NCI-H2171 treated with DMSO at 0.1 percent for 48 hours (cell line): Measurements from ENCODE around the gene ABCC3.
"Not testable (repeated sequence)": the region's sequence is repeated elsewhere in the genome, so short reads cannot be mapped to it uniquely, and the experiment has no call there.

Source experiments
- DNase-seq: peaks from one replicate; lab custom pipeline; 2025; lab: John Stamatoyannopoulos, UW

The ABCC3 gene

GRCh38 chr17:50666316-50666715 lies 31.6 kb downstream of the ABCC3 start:
- DNase-seq, result no peak

GRCh38 chr17:50667259-50668024 lies 32.8 kb downstream of the ABCC3 start:
- DNase-seq, result no peak

GRCh38 chr17:50668025-50668837 lies 33.5 kb downstream of the ABCC3 start:
- no peak for DNase-seq

- DNase-seq, result no peak
Measured at GRCh38 chr17:50668838-50669581, 34.3 kb downstream of the ABCC3 start.

DNA sequence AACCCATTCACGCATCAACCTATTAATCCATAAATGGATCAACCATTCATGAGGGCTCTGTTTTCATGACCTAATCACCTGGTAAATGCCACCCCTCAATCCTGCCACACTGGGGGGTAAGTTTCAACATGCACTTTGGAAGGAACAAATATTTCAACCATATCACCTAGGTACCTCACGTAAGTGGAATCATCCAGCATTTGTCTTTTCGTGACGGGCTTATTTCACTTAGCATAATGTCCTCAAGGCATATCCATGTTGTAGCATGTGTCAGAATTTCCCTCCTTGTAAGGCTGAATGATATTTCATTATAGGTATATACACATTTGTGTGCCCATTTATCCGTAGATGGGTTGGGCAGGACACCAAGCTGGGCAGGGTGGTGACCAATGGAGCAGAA lies 37.4 kb downstream of the ABCC3 start:
- no peak for DNase-seq

DNA sequence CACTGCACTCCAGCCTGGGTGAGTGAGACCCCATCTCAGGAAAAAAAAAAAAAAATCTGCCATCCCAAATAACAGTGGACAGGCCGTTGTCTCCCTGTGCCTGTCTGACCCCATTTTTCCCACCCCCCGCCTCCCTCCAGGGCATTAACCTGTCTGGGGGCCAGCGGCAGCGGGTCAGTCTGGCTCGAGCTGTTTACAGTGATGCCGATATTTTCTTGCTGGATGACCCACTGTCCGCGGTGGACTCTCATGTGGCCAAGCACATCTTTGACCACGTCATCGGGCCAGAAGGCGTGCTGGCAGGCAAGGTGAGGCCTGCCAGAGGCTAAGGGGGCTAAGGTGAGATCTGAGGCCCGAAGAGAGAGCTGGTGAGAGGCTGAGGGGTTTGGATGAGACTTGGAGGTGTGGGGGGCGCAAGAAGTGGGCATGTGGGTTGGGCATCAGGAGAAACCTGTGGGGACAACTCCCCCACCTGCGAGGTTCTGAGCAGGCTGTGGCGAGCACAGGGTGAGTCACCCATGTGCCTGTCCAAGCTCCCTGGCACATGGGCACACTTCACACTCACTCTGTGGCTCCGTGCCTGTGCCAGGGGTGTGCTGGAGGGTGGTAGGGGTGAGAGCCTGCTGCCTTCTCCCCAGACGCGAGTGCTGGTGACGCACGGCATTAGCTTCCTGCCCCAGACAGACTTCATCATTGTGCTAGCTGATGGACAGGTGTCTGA lies 38.3 kb downstream of the ABCC3 start:
- DNase-seq, result no peak

DNA sequence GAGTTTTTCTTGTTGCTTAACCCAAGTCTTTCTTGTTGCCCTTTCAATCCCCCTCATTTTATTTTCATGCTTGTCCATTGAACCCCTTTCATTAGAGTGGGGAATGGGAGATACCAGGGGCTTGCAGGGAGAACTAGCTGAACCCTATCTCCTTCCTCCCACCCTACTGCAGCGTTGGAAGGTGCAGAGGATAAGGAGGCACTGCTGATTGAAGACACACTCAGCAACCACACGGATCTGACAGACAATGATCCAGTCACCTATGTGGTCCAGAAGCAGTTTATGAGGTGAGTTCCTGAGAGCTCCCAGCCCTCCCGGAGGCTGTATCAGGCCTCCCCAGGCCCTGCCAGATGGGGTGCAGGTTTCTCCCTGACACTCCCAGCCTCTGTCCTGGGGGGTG lies 40.5 kb downstream of the ABCC3 start:
- no peak for DNase-seq

DNA sequence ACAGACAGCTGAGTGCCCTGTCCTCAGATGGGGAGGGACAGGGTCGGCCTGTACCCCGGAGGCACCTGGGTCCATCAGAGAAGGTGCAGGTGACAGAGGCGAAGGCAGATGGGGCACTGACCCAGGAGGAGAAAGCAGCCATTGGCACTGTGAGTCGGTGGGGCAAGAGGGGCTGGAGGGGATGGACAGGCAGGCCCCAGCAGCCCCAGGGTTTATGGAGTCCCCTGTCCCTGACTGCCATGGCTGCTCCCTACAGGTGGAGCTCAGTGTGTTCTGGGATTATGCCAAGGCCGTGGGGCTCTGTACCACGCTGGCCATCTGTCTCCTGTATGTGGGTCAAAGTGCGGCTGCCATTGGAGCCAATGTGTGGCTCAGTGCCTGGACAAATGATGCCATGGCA lies 40.9 kb downstream of the ABCC3 start:
- peak; percentile 13 for DNase-seq

- DNase-seq, result no peak
Measured at GRCh38 chr17:50676065-50676975, 41.6 kb downstream of the ABCC3 start.

DNA sequence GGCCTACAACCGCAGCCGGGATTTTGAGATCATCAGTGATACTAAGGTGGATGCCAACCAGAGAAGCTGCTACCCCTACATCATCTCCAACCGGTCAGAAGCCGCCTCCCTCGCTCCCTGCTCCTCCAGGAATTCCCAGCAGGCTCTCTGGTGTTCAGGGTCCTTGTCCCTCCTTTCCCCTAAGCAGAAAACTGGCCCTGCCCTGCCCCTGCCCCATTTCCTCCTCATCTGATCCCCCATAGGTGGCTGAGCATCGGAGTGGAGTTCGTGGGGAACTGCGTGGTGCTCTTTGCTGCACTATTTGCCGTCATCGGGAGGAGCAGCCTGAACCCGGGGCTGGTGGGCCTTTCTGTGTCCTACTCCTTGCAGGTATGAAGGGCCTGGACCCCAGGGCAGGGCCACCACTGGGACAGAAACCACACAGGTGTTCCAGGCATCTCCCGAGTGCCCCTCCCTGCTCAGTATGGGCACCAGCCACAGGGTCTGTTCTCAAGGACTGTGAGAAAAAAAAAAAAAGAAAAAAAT lies 43.2 kb downstream of the ABCC3 start:
- no peak for DNase-seq

- no peak for DNase-seq
Measured at GRCh38 chr17:50679008-50679544, 44.4 kb downstream of the ABCC3 start.

DNA sequence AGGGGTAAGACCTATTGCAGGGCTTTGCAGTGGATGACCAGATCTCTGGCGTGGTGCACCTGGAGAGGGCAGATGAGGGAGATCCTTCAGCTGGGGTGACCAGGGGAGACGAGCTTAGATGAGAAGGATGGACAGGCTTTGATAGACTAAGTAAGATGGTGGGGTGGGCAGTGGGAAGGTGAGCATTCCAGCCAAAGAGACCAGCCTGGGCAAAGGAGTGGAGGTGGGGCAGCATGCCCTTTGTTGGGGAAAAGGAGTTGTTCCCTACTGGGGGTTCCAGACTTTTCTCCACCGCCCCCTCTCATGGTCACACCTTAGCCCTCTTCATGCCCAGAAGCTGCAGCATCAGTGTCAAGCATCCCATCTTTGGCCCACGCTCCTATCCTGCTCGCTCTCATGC lies 45.4 kb downstream of the ABCC3 start:
- no peak for DNase-seq

DNA sequence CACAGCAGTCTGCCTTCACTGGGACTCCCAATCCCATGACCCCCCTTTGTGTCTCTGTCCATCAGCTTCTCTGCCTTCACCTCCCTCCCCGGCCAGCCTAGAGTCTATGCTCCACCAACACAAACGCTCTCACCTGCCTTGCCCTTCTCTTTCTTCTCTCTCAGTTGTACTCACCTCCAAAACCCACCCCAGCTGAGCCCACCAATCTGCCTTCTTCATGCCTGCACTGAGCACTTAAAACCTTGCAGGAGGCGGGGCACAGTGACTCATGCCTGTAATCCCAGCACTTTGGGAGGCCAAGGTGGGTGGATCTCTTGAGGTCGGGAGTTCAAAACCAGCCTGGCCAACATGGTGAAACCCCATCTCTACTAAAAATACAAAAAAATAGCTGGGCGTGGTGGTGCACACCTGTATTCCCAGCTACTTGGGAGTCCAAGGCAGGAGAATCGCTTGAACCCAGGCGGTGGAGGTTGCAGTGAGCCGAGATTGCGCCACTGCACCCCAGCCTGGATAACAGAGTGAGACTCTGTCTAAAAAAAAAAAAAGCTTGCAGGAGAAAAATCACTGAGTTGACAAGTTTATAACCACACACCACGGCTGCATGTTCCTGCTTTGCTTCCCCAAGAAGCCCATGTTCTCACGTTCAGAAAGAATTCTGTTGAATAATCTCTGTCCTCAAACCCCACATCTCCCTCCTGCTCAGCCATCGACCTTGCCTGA lies 46.0 kb downstream of the ABCC3 start:
- not testable (repeated sequence) for DNase-seq

GRCh38 chr17:50681263-50682200 lies 46.9 kb downstream of the ABCC3 start:
- peak; percentile 62 for DNase-seq

- no peak for DNase-seq
Measured at GRCh38 chr17:50682441-50682840, 47.8 kb downstream of the ABCC3 start.

DNA sequence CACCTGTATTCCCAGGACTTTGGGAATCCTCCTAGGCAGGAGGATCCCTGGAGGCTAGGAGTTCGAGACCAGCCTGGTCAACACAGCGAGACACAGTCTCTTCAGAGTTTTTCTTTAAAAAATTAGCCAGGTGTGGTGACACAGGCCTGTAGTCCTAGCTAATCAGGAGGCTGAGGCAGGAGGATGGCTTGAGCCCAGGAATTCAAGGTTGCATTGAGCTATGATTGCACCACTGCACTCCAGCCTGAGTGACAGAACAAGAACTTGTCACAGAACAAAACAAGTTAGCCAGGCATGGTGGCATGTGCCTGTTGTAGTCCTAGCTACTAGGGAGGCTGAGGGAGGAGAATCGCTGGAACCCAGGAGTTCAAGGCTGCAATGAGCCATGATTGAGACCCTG lies 48.3 kb downstream of the ABCC3 start:
- no peak for DNase-seq

GRCh38 chr17:50683434-50684287 lies 49.0 kb downstream of the ABCC3 start:
- DNase-seq, result no peak

- DNase-seq, result no peak
Measured at GRCh38 chr17:50684288-50684611, 49.6 kb downstream of the ABCC3 start.
